Activated CD4-positive, alpha-beta memory T cell treated with anti-CD3 and anti-CD28 coated beads for 36 hours (primary cell): Measurements from ENCODE around the gene EVA1A. TPM values are rescaled to one million over a fixed set of nuclear protein-coding genes. Genes with fewer than 3 reads are reported as not detected.

Experiments used
- CTCF ChIA-PET: fragments of 350-600 bp; sonication (Branson Sonifier 250); formaldehyde crosslinking; loops from one replicate; lab custom pipeline; 2021; ENCODE audit warnings: antibody characterized with exemption, inconsistent platforms; lab: Charles Lee
- POLR2A ChIA-PET: fragments of 350-600 bp; sonication (Branson Sonifier 250); formaldehyde crosslinking; loops from one replicate; lab custom pipeline; 2021; ENCODE audit warnings: antibody characterized with exemption; lab: Charles Lee
- DNase-seq: peaks from one replicate; pipeline ENCODE4 v3.0.0-alpha.2; 2020
- H3K27ac Mint-ChIP-seq: one replicate; pipeline ENCODE4 v1.8.0; 2021; ENCODE audit warnings: mixed read lengths
- H3K27me3 Mint-ChIP-seq: one replicate; pipeline ENCODE4 v1.8.0; 2021; ENCODE audit warnings: mixed read lengths
- H3K36me3 Mint-ChIP-seq: one replicate; pipeline ENCODE4 v1.8.0; 2021; ENCODE audit warnings: mixed read lengths
- H3K4me1 Mint-ChIP-seq: one replicate; pipeline ENCODE4 v1.8.0; 2021; ENCODE audit warnings: low read depth, mixed read lengths
- H3K4me3 Mint-ChIP-seq: one replicate; pipeline ENCODE4 v1.8.0; 2021; ENCODE audit warnings: mild to moderate bottlenecking, mixed read lengths
- H3K9me3 Mint-ChIP-seq: one replicate; pipeline ENCODE4 v1.8.0; 2021; ENCODE audit warnings: mixed read lengths
- intact Hi-C: fragments of 100-400 bp; cut with micrococcal nuclease; formaldehyde crosslinking; loops from one replicate; pipeline ENCODE4 v1.15.1; 2023
- total RNA-seq, 2 experiments: library from RNA; stranded (reverse); gene quantifications; one replicate each; pipeline ENCODE4 v1.2.3, GENCODE V29; 2021

EVA1A gene
- total RNA-seq, 2 experiments from 2014 or later, result not detected

GRCh38 chr2:75558786-75559679 is 1.7 kb downstream of the EVA1A start:
- no peaks in the 10 kb centered on the region for H3K9me3 Mint-ChIP-seq
- H3K36me3 Mint-ChIP-seq, result no peaks in the 10 kb centered on the region
- no peak overlapping the region for H3K4me3 Mint-ChIP-seq
- H3K4me1 Mint-ChIP-seq, result peaks cover 10% of the 10 kb centered on the region
- CTCF ChIA-PET, result no interaction called here
- no peak overlapping the region for H3K27ac Mint-ChIP-seq
- POLR2A ChIA-PET, result no interaction called here
- intact Hi-C loops, result no loop called here
- H3K27me3 Mint-ChIP-seq, result peaks cover 43% of the 10 kb centered on the region
- no peak for DNase-seq

GRCh38 chr2:75558136-75558535 is 2.6 kb downstream of the EVA1A start:
- DNase-seq, result no peak
- ChIA-PET CTCF (no interaction called here), POLR2A (no interaction called here)
- intact Hi-C loops, result no loop called here
- H3K9me3 Mint-ChIP-seq, result no peaks in the 10 kb centered on the region
- H3K27me3 Mint-ChIP-seq, result peaks cover 38% of the 10 kb centered on the region
- H3K4me3 Mint-ChIP-seq, result no peak overlapping the region
- peaks cover 10% of the 10 kb centered on the region for H3K4me1 Mint-ChIP-seq
- no peaks in the 10 kb centered on the region for H3K36me3 Mint-ChIP-seq
- H3K27ac Mint-ChIP-seq, result no peak overlapping the region

- Mint-ChIP-seq H3K36me3 (no peaks in the 10 kb centered on the region), H3K4me1 (peaks cover 10% of the 10 kb centered on the region)
These were observed 3.1 kb downstream of the EVA1A start for GRCh38 chr2:75557474-75558133.

GRCh38 chr2:75556679-75557366 is 3.9 kb downstream of the EVA1A start:
- Mint-ChIP-seq H3K4me1 (peaks cover 10% of the 10 kb centered on the region), H3K27me3 (peaks cover 36% of the 10 kb centered on the region), H3K9me3 (no peaks in the 10 kb centered on the region), H3K36me3 (no peaks in the 10 kb centered on the region), H3K4me3 (no peak overlapping the region), H3K27ac (no peak overlapping the region)
- CTCF ChIA-PET, result no interaction called here
- POLR2A ChIA-PET, result no interaction called here
- no peak for DNase-seq
- intact Hi-C loops, result no loop called here

More at GRCh38 chr2:75557474-75558133, 3.1 kb downstream of the EVA1A start:
- Mint-ChIP-seq H3K27me3 (peaks cover 41% of the 10 kb centered on the region), H3K4me3 (no peak overlapping the region), H3K27ac (no peak overlapping the region), H3K9me3 (no peaks in the 10 kb centered on the region)
- intact Hi-C loops, result no loop called here
- ChIA-PET CTCF (no interaction called here), POLR2A (no interaction called here)
- DNase-seq, result no peak

DNA sequence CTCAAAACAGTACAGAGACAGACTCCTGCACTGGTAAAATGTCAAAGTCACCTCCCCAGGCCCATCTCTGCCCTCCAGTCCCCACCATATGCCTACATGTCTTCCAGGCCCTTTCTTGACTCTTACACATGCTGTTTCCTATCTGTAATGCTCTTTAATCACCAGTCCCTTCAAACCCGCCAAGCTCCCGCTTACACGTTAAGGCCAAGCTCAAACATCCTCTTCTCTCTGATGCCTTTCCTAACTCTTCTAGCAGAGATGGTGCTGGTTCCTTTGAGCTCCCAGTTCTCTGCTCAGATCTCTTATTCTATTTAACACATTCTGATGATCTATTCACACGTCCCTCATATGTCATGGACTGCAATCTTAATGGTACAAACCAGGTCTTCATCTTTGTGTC is 5.0 kb downstream of the EVA1A start:
- no peak for DNase-seq
- Mint-ChIP-seq H3K9me3 (no peaks in the 10 kb centered on the region), H3K36me3 (no peaks in the 10 kb centered on the region), H3K27ac (no peak overlapping the region), H3K27me3 (peaks cover 29% of the 10 kb centered on the region), H3K4me1 (peaks cover 6% of the 10 kb centered on the region), H3K4me3 (no peak overlapping the region)
- CTCF ChIA-PET, result no interaction called here
- intact Hi-C loops, result no loop called here
- POLR2A ChIA-PET, result no interaction called here

- DNase-seq, result no peak
- peaks cover 20% of the 10 kb centered on the region for H3K27me3 Mint-ChIP-seq
- ChIA-PET CTCF (no interaction called here), POLR2A (no interaction called here)
- no peaks in the 10 kb centered on the region for H3K4me1 Mint-ChIP-seq
- H3K9me3 Mint-ChIP-seq, result no peaks in the 10 kb centered on the region
- no peaks in the 10 kb centered on the region for H3K36me3 Mint-ChIP-seq
- no peak overlapping the region for H3K4me3 Mint-ChIP-seq
- no peak overlapping the region for H3K27ac Mint-ChIP-seq
- intact Hi-C loops, result no loop called here
These were observed 6.7 kb downstream of the EVA1A start for GRCh38 chr2:75553935-75554531.

- no peak for DNase-seq
- no peak overlapping the region for H3K4me3 Mint-ChIP-seq
- intact Hi-C loops, result no loop called here
- POLR2A ChIA-PET, result no interaction called here
- peaks cover 10% of the 10 kb centered on the region for H3K27me3 Mint-ChIP-seq
- no peaks in the 10 kb centered on the region for H3K9me3 Mint-ChIP-seq
- CTCF ChIA-PET, result no interaction called here
- no peaks in the 10 kb centered on the region for H3K4me1 Mint-ChIP-seq
- no peak overlapping the region for H3K27ac Mint-ChIP-seq
- no peaks in the 10 kb centered on the region for H3K36me3 Mint-ChIP-seq
These were observed 8.5 kb downstream of the EVA1A start for GRCh38 chr2:75552222-75552621.

DNA sequence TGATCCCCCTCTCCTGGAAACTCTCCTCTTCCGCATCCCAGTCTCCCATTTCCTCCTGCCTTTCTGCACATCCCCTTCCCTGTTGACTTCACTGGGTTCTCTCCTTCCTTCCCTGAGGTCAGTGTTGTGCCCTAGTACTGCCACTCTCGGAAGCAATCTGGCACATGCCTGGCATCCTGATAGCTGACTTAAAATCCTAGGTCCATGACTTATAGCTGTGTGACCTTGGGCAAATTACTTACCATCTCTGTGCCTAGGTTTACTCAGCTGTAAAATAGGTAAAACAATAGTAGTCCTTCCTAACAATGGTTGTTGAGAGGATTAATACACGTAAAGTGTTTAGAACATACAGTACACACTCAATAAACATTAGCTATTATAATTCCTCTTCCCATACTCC is 9.3 kb downstream of the EVA1A start:
- no peak overlapping the region for H3K27ac Mint-ChIP-seq
- DNase-seq, result no peak
- CTCF ChIA-PET, result no interaction called here
- intact Hi-C loops, result no loop called here
- no peaks in the 10 kb centered on the region for H3K36me3 Mint-ChIP-seq
- H3K9me3 Mint-ChIP-seq, result no peaks in the 10 kb centered on the region
- peaks cover 10% of the 10 kb centered on the region for H3K27me3 Mint-ChIP-seq
- H3K4me1 Mint-ChIP-seq, result no peaks in the 10 kb centered on the region
- H3K4me3 Mint-ChIP-seq, result no peak overlapping the region
- POLR2A ChIA-PET, result no interaction called here

GRCh38 chr2:75549401-75550253 is 11.1 kb downstream of the EVA1A start:
- H3K4me3 Mint-ChIP-seq, result no peak overlapping the region
- intact Hi-C loops, result no loop called here
- H3K27ac Mint-ChIP-seq, result no peak overlapping the region
- no peak for DNase-seq
- peaks cover 10% of the 10 kb centered on the region for H3K27me3 Mint-ChIP-seq
- no peaks in the 10 kb centered on the region for H3K9me3 Mint-ChIP-seq
- CTCF ChIA-PET, result no interaction called here
- no peaks in the 10 kb centered on the region for H3K36me3 Mint-ChIP-seq
- POLR2A ChIA-PET, result no interaction called here
- no peaks in the 10 kb centered on the region for H3K4me1 Mint-ChIP-seq

- CTCF ChIA-PET, result interaction anchor here (0.7 kb wide), 1 partner anchor 26 kb away, joined by 3 read pairs; no protein-coding TSS in a partner anchor
- H3K4me3 Mint-ChIP-seq, result no peak overlapping the region
- no peaks in the 10 kb centered on the region for H3K36me3 Mint-ChIP-seq
- peaks cover 9% of the 10 kb centered on the region for H3K27me3 Mint-ChIP-seq
- POLR2A ChIA-PET, result no interaction called here
- no peaks in the 10 kb centered on the region for H3K4me1 Mint-ChIP-seq
- intact Hi-C loops, result no loop called here
- DNase-seq, result no peak
- no peaks in the 10 kb centered on the region for H3K9me3 Mint-ChIP-seq
- H3K27ac Mint-ChIP-seq, result no peak overlapping the region
These were observed 12.6 kb downstream of the EVA1A start for GRCh38 chr2:75548036-75548573.

DNA sequence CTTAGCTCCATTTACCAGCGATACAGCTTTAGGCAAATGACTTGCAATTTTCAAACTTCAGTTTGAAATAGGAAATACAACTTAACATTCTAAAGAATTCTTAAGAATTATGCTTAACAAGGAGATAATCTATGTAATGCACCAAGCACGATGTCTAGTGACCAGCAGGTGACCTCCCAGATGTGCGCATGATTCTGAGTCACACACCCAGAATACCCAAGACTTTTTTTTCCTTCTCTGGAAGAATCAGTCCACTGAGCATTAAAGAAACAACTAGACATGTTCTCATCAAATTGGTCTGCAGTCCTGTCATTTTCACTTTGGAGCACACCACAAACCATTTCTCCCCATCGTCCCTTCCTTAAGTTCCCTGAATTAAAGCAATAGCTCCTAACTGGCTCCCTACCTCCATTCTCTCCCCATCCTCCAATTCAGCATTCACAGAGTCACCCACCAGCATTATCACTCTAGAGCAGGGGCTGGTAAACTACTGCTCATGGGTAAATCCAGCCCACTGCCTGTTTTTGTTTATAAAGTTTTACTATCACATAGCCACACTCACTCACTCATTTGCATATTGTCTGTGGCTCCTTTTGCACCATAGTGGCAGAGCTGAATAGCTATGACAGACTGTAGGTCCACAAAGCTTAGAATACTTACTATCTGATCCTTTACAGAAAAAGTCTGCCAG is 13.2 kb downstream of the EVA1A start:
- no peak overlapping the region for H3K4me3 Mint-ChIP-seq
- ChIA-PET POLR2A (no interaction called here), CTCF (interaction anchor here (0.7 kb wide), 1 partner anchor 27 kb away, joined by 3 read pairs; no protein-coding TSS in a partner anchor)
- H3K27me3 Mint-ChIP-seq, result peaks cover 6% of the 10 kb centered on the region
- no peak overlapping the region for H3K27ac Mint-ChIP-seq
- no peaks in the 10 kb centered on the region for H3K9me3 Mint-ChIP-seq
- intact Hi-C loops, result no loop called here
- H3K36me3 Mint-ChIP-seq, result no peaks in the 10 kb centered on the region
- H3K4me1 Mint-ChIP-seq, result no peaks in the 10 kb centered on the region
- no peak for DNase-seq
